ENCODE results near the gene TMPRSS9.

The TMPRSS9 gene

GRCh38 chr19:2423071-2423914, 63.2 kb downstream of the TMPRSS9 start:
- DNase-seq (ENCODE audit: low read depth): no peak

- no peak for DNase-seq (ENCODE audit: low read depth)
Measured at GRCh38 chr19:2423915-2424685, 64.0 kb downstream of the TMPRSS9 start.

DNA sequence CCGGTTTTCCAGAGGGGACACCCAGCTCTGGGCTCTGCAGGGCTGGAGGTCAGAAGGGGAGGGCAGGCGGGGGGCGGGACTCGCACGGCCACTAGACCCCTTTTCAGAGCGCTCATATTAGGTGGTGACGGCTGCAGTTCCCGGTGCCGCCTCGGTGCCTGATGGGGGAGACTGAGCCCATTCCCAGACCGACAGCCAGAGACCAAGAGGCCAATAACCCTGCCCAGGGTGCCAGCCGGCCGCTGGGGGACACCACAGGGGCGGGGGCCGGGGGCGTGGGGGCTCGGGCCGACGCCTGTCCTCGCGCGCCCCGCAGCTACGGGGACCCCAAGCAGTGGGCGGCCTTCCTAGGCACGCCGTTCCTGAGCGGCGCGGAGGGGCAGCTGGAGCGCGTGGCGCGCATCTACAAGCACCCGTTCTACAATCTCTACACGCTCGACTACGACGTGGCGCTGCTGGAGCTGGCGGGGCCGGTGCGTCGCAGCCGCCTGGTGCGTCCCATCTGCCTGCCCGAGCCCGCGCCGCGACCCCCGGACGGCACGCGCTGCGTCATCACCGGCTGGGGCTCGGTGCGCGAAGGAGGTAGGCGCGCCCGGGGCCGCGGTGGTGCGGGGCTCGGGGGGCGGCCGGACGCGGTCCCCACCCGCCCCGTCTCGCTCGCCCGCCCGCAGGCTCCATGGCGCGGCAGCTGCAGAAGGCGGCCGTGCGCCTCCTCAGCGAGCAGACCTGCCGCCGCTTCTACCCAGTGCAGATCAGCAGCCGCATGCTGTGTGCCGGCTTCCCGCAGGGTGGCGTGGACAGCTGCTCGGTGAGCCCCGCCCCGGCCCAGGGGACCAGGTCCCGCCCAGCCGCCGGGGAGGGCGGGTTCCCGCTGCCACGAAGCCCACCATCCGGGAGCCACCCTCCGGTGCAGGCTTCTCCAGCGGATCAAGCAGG, 64.9 kb downstream of the TMPRSS9 start:
- no peak for DNase-seq (ENCODE audit: low read depth)

- DNase-seq (ENCODE audit: low read depth): no peak
Measured at GRCh38 chr19:2425622-2426581, 65.8 kb downstream of the TMPRSS9 start.

DNA sequence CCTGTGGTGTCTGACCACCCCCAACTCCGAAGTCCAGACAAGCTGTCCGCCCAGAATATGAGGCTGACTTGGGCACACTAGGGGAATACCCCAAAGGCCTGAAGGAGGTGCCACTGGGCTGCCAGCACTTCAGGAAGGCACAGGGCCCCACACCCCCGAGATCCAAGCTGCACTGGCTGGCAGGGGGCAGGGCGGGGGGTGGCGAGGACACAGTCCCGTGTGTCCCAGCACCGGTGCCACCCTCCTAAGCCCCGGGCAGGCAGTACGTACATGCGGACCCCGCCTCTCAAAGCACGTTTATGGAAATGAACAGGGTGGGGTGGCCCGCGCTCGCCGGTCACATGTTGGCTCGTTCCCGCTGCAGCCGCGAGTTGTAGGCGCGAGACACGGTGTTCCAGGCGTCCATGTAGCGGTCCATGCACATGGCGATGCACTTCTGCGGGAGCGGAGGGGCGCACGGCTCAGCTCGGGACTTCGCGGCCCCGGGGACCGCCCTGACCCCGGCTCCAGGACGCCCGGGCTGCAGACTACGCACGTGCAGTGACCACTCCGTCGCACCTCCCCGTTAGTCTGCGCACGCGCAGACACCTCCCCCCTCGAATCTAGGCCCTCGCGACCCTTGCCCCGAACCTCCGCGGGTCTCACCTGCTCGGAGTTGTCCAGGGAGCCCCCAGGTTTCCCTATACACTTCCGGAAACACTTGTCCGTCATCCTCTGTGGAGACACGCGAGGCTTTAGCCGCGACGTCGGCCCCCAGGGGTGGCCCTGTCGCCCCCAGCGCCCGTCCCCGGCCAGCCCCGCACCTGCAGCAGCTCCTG, 66.8 kb downstream of the TMPRSS9 start:
- DNase-seq (ENCODE audit: low read depth): no peak

- peak; percentile 94 for DNase-seq (ENCODE audit: low read depth)
Measured at GRCh38 chr19:2427429-2428320, 67.6 kb downstream of the TMPRSS9 start, which contains the start of gene TIMM13. Gene TIMM13, minus strand, starts transcription at chr19:2427586. Its CDS starts 53 bp downstream, at chr19:2427533.

DNA sequence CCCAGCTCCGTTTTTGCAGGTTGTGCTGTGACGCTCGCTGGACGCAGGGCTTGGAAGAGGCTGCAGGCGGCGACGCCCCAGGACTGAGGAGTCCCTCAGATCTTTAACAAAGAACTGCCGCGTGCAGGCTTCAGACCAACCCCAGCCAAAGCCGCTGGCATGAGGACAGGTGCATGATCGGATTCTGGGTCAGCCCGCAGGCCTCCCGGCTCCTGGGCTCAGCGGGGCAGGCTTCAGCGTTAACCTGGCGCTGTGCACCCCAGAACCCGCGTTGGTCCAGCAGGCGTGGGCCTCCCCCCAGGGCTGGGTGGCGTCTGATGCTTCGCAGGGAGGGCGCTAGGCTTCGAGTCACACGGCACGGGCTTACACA, 68.2 kb downstream of the TMPRSS9 start:
- no peak for DNase-seq (ENCODE audit: low read depth)

GRCh38 chr19:2428756-2429711, 69.0 kb downstream of the TMPRSS9 start:
- no peak for DNase-seq (ENCODE audit: low read depth)

GRCh38 chr19:2429917-2430535, 70.0 kb downstream of the TMPRSS9 start:
- DNase-seq (ENCODE audit: low read depth): no peak

DNA sequence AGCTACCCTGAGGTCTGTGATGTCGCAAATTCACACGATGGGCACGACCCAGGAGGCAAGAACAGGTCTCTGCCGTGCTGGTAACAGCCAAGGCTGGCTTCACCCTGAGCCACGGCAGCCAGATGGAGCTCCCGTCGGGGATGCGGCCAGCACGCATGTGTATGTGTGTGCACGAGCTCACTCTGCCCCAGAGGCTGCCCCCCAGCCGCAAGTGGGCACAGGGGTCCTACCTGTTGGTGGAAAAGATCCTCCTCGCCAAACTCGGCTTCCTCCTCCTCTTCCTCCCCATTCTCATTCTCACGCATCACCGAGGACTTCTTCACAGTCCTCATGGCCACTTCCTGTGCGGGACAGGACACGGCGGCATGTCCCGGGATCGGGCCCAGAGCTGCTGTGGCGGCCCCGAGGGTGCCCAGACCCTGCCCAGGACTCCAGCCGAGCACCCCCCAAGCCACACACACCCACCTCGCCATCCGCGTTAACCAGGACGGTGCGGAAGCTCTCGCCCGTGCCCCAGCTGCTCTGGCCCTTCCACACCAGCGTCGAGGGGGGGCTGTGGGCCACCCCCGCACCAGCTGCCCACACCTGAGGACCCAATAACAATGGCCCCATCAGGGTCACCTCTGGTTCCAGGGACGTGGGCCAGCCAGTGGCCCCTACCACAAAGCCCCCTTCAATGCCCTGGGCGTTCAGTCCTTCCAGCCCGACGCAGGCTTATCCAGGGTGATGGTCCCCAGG, 71.4 kb downstream of the TMPRSS9 start:
- DNase-seq (ENCODE audit: low read depth): no peak

- no peak for DNase-seq (ENCODE audit: low read depth)
Measured at GRCh38 chr19:2432131-2432848, 72.2 kb downstream of the TMPRSS9 start.

GRCh38 chr19:2433854-2434253, 73.8 kb downstream of the TMPRSS9 start:
- no peak for DNase-seq (ENCODE audit: low read depth)

- DNase-seq (ENCODE audit: low read depth): no peak
Measured at GRCh38 chr19:2434267-2434666, 74.2 kb downstream of the TMPRSS9 start.

GRCh38 chr19:2434721-2435265, 74.7 kb downstream of the TMPRSS9 start:
- DNase-seq (ENCODE audit: low read depth): no peak

DNA sequence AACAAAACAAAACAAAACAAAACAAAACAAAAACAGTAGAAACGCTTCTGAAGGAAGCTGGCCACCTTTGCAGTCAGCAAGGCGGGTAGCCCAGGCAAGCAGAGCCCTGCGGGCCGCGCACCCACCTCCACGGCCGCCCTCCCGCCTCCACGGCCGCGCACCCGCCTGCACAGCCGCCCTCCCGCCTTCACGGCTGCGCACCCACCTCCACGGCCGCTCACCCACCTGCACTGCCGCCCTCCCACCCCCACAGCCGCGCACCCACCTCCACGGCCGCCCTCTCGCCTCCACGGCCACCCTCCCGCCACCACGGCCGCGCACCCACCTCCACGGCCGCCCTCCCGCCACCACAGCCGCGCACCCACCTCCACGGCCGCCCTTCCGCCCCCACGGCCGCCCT, 76.3 kb downstream of the TMPRSS9 start:
- DNase-seq (ENCODE audit: low read depth): no peak

GRCh38 chr19:2436926-2437325, 76.9 kb downstream of the TMPRSS9 start:
- DNase-seq (ENCODE audit: low read depth): no peak

All from activated gamma-delta T cell treated with anti-CD3 and anti-CD28 coated beads, Interleukin-2, amount 50 U/mL, for 16 hours (primary cell).